Measurements from ENCODE around the gene OR8B12. TPM values are rescaled to one million over a fixed set of nuclear protein-coding genes. Genes with fewer than 3 reads are reported as not detected.

The OR8B12 gene
- total RNA-seq (2014; rRNA removed; shearing (Covaris generic)), result not detected in 2 replicates

GRCh38 chr11:124543554-124543953 is at the start of gene OR8B12:
Gene OR8B12 (minus strand): TSS chr11:124543654. CDS start chr11:124543654, 0 bp downstream.
- DNase-seq (ENCODE audit: low spot score), result no peak
- in situ Hi-C loops (cut with HindIII; ENCODE audit: low sequenced_read_pairs), result no loop called here

- no peak for DNase-seq (ENCODE audit: low spot score)
- in situ Hi-C loops (cut with HindIII; ENCODE audit: low sequenced_read_pairs), result no loop called here
These were observed 49.2 kb upstream of the OR8B12 start for GRCh38 chr11:124592627-124593026.

GRCh38 chr11:124591430-124591829 is 48.0 kb upstream of the OR8B12 start:
- DNase-seq (ENCODE audit: low spot score), result no peak
- in situ Hi-C loops (cut with HindIII; ENCODE audit: low sequenced_read_pairs), result no loop called here

- in situ Hi-C loops (cut with HindIII; ENCODE audit: low sequenced_read_pairs), result no loop called here
- peak; percentile 49 for DNase-seq (ENCODE audit: low spot score)
These were observed 42.9 kb upstream of the OR8B12 start for GRCh38 chr11:124586238-124586860.

- in situ Hi-C loops (cut with HindIII; ENCODE audit: low sequenced_read_pairs), result no loop called here
These were observed 41.4 kb upstream of the OR8B12 start for GRCh38 chr11:124584681-124585372.

GRCh38 chr11:124583781-124584180 is 40.3 kb upstream of the OR8B12 start:
- DNase-seq (ENCODE audit: low spot score), result no peak
- in situ Hi-C loops (cut with HindIII; ENCODE audit: low sequenced_read_pairs), result no loop called here

More at GRCh38 chr11:124584681-124585372, 41.4 kb upstream of the OR8B12 start:
- no peak for DNase-seq (ENCODE audit: low spot score)

GRCh38 chr11:124582565-124582964 is 39.1 kb upstream of the OR8B12 start:
- DNase-seq (ENCODE audit: low spot score), result no peak
- in situ Hi-C loops (cut with HindIII; ENCODE audit: low sequenced_read_pairs), result no loop called here

GRCh38 chr11:124581817-124582216 is 38.4 kb upstream of the OR8B12 start:
- no peak for DNase-seq (ENCODE audit: low spot score)
- in situ Hi-C loops (cut with HindIII; ENCODE audit: low sequenced_read_pairs), result no loop called here

- no peak for DNase-seq (ENCODE audit: low spot score)
- in situ Hi-C loops (cut with HindIII; ENCODE audit: low sequenced_read_pairs), result no loop called here
These were observed 35.3 kb upstream of the OR8B12 start for GRCh38 chr11:124578761-124579160.

GRCh38 chr11:124577716-124578427 is 34.4 kb upstream of the OR8B12 start:
- no peak for DNase-seq (ENCODE audit: low spot score)
- in situ Hi-C loops (cut with HindIII; ENCODE audit: low sequenced_read_pairs), result no loop called here

- in situ Hi-C loops (cut with HindIII; ENCODE audit: low sequenced_read_pairs), result no loop called here
- DNase-seq (ENCODE audit: low spot score), result no peak
These were observed 26.7 kb upstream of the OR8B12 start for GRCh38 chr11:124570160-124570559.

- in situ Hi-C loops (cut with HindIII; ENCODE audit: low sequenced_read_pairs), result no loop called here
- DNase-seq (ENCODE audit: low spot score), result no peak
These were observed 26.2 kb upstream of the OR8B12 start, which contains the start of gene OR8A1 for GRCh38 chr11:124569697-124570096. Gene OR8A1 (plus strand): TSS chr11:124569997. CDS start chr11:124570120, 123 bp downstream.

- no peak for DNase-seq (ENCODE audit: low spot score)
These were observed 13.4 kb upstream of the OR8B12 start for GRCh38 chr11:124556828-124557227.

GRCh38 chr11:124551987-124552386 is 8.5 kb upstream of the OR8B12 start:
- in situ Hi-C loops (cut with HindIII; ENCODE audit: low sequenced_read_pairs), result no loop called here

More at GRCh38 chr11:124556828-124557227, 13.4 kb upstream of the OR8B12 start:
- in situ Hi-C loops (cut with HindIII; ENCODE audit: low sequenced_read_pairs), result no loop called here

GRCh38 chr11:124551189-124551588 is 7.7 kb upstream of the OR8B12 start:
- no peak for DNase-seq (ENCODE audit: low spot score)
- in situ Hi-C loops (cut with HindIII; ENCODE audit: low sequenced_read_pairs), result no loop called here

More at GRCh38 chr11:124551987-124552386, 8.5 kb upstream of the OR8B12 start:
- no peak for DNase-seq (ENCODE audit: low spot score)

GRCh38 chr11:124543145-124543544 is 309 bp downstream of the OR8B12 start:
- DNase-seq (ENCODE audit: low spot score), result no peak
- in situ Hi-C loops (cut with HindIII; ENCODE audit: low sequenced_read_pairs), result no loop called here

- in situ Hi-C loops (cut with HindIII; ENCODE audit: low sequenced_read_pairs), result no loop called here
- no peak for DNase-seq (ENCODE audit: low spot score)
These were observed 2.2 kb downstream of the OR8B12 start for GRCh38 chr11:124541204-124541603.

- no peak for DNase-seq (ENCODE audit: low spot score)
- in situ Hi-C loops (cut with HindIII; ENCODE audit: low sequenced_read_pairs), result no loop called here
These were observed 5.4 kb downstream of the OR8B12 start for GRCh38 chr11:124538019-124538418.

- no peak for DNase-seq (ENCODE audit: low spot score)
- in situ Hi-C loops (cut with HindIII; ENCODE audit: low sequenced_read_pairs), result no loop called here
These were observed 6.9 kb downstream of the OR8B12 start for GRCh38 chr11:124536520-124536919.
